Measurements from ENCODE around the gene RAB42.

Gene RAB42

DNA sequence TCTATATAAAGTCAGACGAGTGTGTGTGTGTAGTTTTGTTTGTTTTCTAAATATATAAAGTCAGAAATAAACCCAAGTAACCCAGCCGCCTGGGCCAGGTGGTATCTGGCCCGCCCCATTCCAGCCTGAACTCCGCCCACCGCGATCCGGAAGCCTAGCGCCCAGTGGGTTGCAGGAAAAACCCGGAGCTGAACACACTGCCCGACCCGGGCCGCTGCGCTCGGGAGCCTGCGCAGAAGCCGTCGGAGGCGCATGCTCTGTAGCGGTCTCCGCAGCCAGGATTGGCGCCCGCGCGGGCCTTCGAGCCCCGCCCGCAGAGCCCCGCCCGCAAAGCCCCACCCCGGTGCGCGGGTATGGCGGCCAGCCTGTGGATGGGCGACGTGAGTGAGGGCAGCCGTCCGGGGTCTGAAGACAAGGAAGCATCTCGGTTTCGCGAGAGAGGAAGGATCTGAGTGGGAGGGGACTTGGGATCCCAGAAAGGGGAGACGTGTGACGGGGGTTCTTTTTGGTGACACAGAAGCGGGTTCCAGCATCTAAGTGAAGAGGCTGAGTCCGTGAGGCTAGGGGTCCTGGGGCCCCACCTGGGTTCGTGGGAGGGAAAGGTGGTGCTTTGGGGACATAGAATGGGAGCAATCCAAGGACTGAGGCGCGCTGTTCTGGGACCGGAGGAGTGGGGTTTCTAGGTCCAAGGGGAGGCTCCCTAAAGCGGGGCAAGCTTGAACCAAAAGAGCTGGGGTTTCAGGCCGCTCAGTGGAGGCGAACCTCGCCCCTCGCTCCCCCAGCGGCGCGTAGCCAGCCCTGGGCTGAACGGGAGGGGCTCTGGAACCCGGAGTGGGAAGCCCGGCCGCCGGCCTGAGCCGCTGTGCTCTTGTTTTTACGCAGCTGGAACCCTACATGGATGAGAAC is 39.1 kb upstream of the RAB42 start, which contains the start of gene TRNAU1AP:
Gene TRNAU1AP, plus strand, starts transcription at position 328 of the 906 bp plus-strand sequence. Its CDS starts 26 bp downstream, at position 354.
- TF ChIP-seq FOXM1 (IDR thresholded peaks at IDR 0.05; ENCODE audit: borderline replicate concordance, low read depth) (no peak), TEAD4 (IDR thresholded peaks at IDR 0.05) (peak; percentile 28), RAD21 (IDR thresholded peaks at IDR 0.05; ENCODE audit: low read depth) (no peak), EGR1 (IDR thresholded peaks at IDR 0.05) (no peak), YY1 (IDR thresholded peaks at IDR 0.05; ENCODE audit: low read depth) (peak; percentile 92), NFIC (IDR thresholded peaks at IDR 0.05) (peak; percentile 25; the same call in 1 of the 2 replicates), CREB1 (IDR thresholded peaks at IDR 0.05; ENCODE audit: low read depth) (no peak), CEBPB (IDR thresholded peaks at IDR 0.05) (no peak; the same call in 1 of the 2 replicates), EP300 (IDR thresholded peaks at IDR 0.05; ENCODE audit: borderline replicate concordance) (no peak), TCF12 (IDR thresholded peaks at IDR 0.05; ENCODE audit: low read depth) (peak; percentile 55; the same call in 1 of the 2 replicates), TAF1 (IDR thresholded peaks at IDR 0.05; ENCODE audit: low read depth) (peak; percentile 85), ZBTB7A (IDR thresholded peaks at IDR 0.05; ENCODE audit: low read depth) (peak; percentile 81; the same call in 1 of the 2 replicates)
- TF ChIP-seq, protein P1, sequence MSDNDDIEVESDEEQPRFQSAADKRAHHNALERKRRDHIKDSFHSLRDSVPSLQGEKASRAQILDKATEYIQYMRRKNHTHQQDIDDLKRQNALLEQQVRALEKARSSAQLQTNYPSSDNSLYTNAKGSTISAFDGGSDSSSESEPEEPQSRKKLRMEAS (IDR thresholded peaks at IDR 0.05), result peak; percentile 66
- TF ChIP-seq, protein P2, sequence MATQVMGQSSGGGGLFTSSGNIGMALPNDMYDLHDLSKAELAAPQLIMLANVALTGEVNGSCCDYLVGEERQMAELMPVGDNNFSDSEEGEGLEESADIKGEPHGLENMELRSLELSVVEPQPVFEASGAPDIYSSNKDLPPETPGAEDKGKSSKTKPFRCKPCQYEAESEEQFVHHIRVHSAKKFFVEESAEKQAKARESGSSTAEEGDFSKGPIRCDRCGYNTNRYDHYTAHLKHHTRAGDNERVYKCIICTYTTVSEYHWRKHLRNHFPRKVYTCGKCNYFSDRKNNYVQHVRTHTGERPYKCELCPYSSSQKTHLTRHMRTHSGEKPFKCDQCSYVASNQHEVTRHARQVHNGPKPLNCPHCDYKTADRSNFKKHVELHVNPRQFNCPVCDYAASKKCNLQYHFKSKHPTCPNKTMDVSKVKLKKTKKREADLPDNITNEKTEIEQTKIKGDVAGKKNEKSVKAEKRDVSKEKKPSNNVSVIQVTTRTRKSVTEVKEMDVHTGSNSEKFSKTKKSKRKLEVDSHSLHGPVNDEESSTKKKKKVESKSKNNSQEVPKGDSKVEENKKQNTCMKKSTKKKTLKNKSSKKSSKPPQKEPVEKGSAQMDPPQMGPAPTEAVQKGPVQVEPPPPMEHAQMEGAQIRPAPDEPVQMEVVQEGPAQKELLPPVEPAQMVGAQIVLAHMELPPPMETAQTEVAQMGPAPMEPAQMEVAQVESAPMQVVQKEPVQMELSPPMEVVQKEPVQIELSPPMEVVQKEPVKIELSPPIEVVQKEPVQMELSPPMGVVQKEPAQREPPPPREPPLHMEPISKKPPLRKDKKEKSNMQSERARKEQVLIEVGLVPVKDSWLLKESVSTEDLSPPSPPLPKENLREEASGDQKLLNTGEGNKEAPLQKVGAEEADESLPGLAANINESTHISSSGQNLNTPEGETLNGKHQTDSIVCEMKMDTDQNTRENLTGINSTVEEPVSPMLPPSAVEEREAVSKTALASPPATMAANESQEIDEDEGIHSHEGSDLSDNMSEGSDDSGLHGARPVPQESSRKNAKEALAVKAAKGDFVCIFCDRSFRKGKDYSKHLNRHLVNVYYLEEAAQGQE (IDR thresholded peaks at IDR 0.05; ENCODE audit: low read depth), result no peak
- TF ChIP-seq, protein P3, sequence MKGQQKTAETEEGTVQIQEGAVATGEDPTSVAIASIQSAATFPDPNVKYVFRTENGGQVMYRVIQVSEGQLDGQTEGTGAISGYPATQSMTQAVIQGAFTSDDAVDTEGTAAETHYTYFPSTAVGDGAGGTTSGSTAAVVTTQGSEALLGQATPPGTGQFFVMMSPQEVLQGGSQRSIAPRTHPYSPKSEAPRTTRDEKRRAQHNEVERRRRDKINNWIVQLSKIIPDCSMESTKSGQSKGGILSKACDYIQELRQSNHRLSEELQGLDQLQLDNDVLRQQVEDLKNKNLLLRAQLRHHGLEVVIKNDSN (IDR thresholded peaks at IDR 0.05), result peak; percentile 37; the same call in 1 of the 2 replicates

DNA sequence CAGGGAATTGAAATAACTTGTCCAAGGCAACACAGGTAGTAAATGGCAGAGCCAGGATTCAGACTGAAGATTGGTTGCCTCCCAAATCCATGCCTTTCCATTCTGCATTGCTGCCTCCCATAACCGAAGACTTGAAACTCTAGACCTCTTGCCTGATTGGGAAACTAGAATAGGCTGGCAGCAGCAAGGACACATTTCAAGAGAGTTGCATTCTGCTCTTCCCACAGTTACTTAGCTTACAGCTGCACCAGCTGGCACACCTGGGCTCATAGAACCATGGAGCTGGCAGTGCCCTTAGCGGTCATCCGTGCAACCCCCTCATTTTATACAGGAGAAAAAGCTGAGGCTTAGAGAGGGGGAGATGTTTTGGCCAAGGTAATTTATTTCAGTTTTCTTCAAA is 31.2 kb upstream of the RAB42 start:
- no peak for TF ChIP-seq TCF12 (IDR thresholded peaks at IDR 0.05; ENCODE audit: low read depth)
- TF ChIP-seq RAD21 (IDR thresholded peaks at IDR 0.05; ENCODE audit: low read depth), result no peak
- TF ChIP-seq ZBTB7A (IDR thresholded peaks at IDR 0.05; ENCODE audit: low read depth), result no peak
- TF ChIP-seq, protein P3 (IDR thresholded peaks at IDR 0.05), result no peak
- TF ChIP-seq TEAD4 (IDR thresholded peaks at IDR 0.05), result no peak
- no peak for TF ChIP-seq YY1 (IDR thresholded peaks at IDR 0.05; ENCODE audit: low read depth)

DNA sequence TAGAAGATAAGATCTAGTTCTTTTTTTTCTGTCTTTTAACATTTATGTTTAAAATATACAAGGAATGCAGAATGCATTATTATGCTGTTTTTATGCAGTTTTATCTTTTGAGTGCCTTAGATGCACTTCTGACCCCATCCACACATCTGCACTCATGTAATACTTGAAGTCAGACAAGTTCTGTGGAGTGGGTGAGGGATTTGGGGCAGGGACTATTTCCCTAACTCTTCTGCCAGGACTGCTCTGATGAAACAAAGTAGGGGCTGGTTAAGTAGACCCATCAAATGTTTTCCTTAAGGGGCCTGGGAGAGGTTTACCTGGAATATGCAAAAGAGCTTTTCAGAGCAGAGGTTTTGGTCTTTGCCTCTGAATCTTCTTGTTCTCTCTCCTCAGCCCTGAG is 27.8 kb upstream of the RAB42 start:
- TF ChIP-seq EGR1 (IDR thresholded peaks at IDR 0.05) (no peak), RAD21 (IDR thresholded peaks at IDR 0.05; ENCODE audit: low read depth) (no peak), EP300 (IDR thresholded peaks at IDR 0.05; ENCODE audit: borderline replicate concordance) (no peak), CEBPB (IDR thresholded peaks at IDR 0.05) (no peak), CREB1 (IDR thresholded peaks at IDR 0.05; ENCODE audit: low read depth) (no peak), YY1 (IDR thresholded peaks at IDR 0.05; ENCODE audit: low read depth) (no peak), TAF1 (IDR thresholded peaks at IDR 0.05; ENCODE audit: low read depth) (no peak), FOXM1 (IDR thresholded peaks at IDR 0.05; ENCODE audit: borderline replicate concordance, low read depth) (no peak), NFIC (IDR thresholded peaks at IDR 0.05) (no peak), ZBTB7A (IDR thresholded peaks at IDR 0.05; ENCODE audit: low read depth) (no peak)
- TF ChIP-seq, protein P3 (IDR thresholded peaks at IDR 0.05), result no peak

DNA sequence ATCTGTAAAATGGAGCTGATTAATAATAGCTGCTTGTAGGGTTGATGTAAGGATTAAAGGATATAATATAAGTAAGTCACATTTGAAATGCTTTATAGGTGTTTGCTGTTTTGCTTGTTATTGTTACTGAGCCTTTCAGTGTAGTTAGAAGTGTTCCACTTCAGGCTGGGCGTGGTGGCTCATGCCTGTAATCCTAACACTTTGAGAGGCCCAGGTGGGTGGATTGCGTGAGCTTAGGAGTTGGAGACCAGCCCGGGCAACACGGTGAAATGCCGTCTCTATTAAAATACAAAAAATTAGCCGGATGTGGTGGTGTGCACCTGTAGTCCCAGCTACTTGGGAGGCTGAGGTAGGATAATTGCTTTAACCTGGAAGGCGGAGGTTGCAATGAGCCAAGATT is 27.0 kb upstream of the RAB42 start:
- TF ChIP-seq ZBTB7A (IDR thresholded peaks at IDR 0.05; ENCODE audit: low read depth) (no peak), YY1 (IDR thresholded peaks at IDR 0.05; ENCODE audit: low read depth) (no peak), TCF12 (IDR thresholded peaks at IDR 0.05; ENCODE audit: low read depth) (no peak), EP300 (IDR thresholded peaks at IDR 0.05; ENCODE audit: borderline replicate concordance) (no peak), NFIC (IDR thresholded peaks at IDR 0.05) (no peak), RAD21 (IDR thresholded peaks at IDR 0.05; ENCODE audit: low read depth) (no peak), TAF1 (IDR thresholded peaks at IDR 0.05; ENCODE audit: low read depth) (no peak), TEAD4 (IDR thresholded peaks at IDR 0.05) (no peak), CREB1 (IDR thresholded peaks at IDR 0.05; ENCODE audit: low read depth) (no peak), FOXM1 (IDR thresholded peaks at IDR 0.05; ENCODE audit: borderline replicate concordance, low read depth) (no peak), CEBPB (IDR thresholded peaks at IDR 0.05) (no peak)
- TF ChIP-seq, protein P3 (IDR thresholded peaks at IDR 0.05), result no peak
- TF ChIP-seq, protein P1 (IDR thresholded peaks at IDR 0.05), result no peak
- TF ChIP-seq, protein P2 (IDR thresholded peaks at IDR 0.05; ENCODE audit: low read depth), result no peak
